ENCODE measurements around the gene CELA3B.
"Not testable (repeated sequence)": the region's sequence is repeated elsewhere in the genome, so short reads cannot be mapped to it uniquely, and the experiment has no call there.

The CELA3B gene

GRCh38 chr1:22025368-22026155 is 48.7 kb downstream of the CELA3B start:
- Histone ChIP-seq H3K27ac (peak overlapping the region; percentile 88), H3K27me3 (no peaks in the 10 kb centered on the region), H3K4me1 (ENCODE audit: control insufficient read depth in 1 of 2, insufficient read depth in 1 of 2, low read depth in 1 of 2, low read length in 1 of 2) (peaks cover 29 to 30% of the 10 kb centered on the region in 2 experiments), H3K4me3 (ENCODE audit: low read depth in 1 of 2, low read length in 1 of 2) (peak overlapping the region; percentile 91 to 92), H3K36me3 (no peaks in the 10 kb centered on the region), H3K9me3 (no peaks in the 10 kb centered on the region)
- TF ChIP-seq CTCF (IDR thresholded peaks at IDR 0.05): no peak

GRCh38 chr1:22026924-22027289 is 50.1 kb downstream of the CELA3B start:
- no peaks in the 10 kb centered on the region for H3K27me3 ChIP-seq
- peaks cover 29 to 36% of the 10 kb centered on the region in 2 experiments for H3K4me1 ChIP-seq (ENCODE audit: control insufficient read depth in 1 of 2, insufficient read depth in 1 of 2, low read depth in 1 of 2, low read length in 1 of 2)
- H3K27ac ChIP-seq: no peak overlapping the region
- H3K9me3 ChIP-seq: no peaks in the 10 kb centered on the region
- H3K36me3 ChIP-seq: no peaks in the 10 kb centered on the region
- no peak for TF ChIP-seq CTCF (IDR thresholded peaks at IDR 0.05)
- H3K4me3 ChIP-seq (ENCODE audit: low read depth in 1 of 2, low read length in 1 of 2): no peak overlapping the region

GRCh38 chr1:22030057-22030456 is 53.2 kb downstream of the CELA3B start:
- H3K9me3 ChIP-seq: no peaks in the 10 kb centered on the region
- no peaks in the 10 kb centered on the region for H3K27me3 ChIP-seq
- no peak overlapping the region for H3K27ac ChIP-seq
- H3K36me3 ChIP-seq: no peaks in the 10 kb centered on the region
- peaks cover 12 to 15% of the 10 kb centered on the region in 2 experiments for H3K4me1 ChIP-seq (ENCODE audit: control insufficient read depth in 1 of 2, insufficient read depth in 1 of 2, low read depth in 1 of 2, low read length in 1 of 2)
- H3K4me3 ChIP-seq (ENCODE audit: low read depth in 1 of 2, low read length in 1 of 2): no peak overlapping the region
- TF ChIP-seq CTCF (IDR thresholded peaks at IDR 0.05): no peak

- Histone ChIP-seq H3K27ac (no peak overlapping the region), H3K4me3 (ENCODE audit: low read depth in 1 of 2, low read length in 1 of 2) (no peak overlapping the region), H3K36me3 (no peaks in the 10 kb centered on the region), H3K4me1 (ENCODE audit: control insufficient read depth in 1 of 2, insufficient read depth in 1 of 2, low read depth in 1 of 2, low read length in 1 of 2) (peaks cover 11 to 15% of the 10 kb centered on the region in 2 experiments), H3K27me3 (no peaks in the 10 kb centered on the region), H3K9me3 (no peaks in the 10 kb centered on the region)
- no peak for TF ChIP-seq CTCF (IDR thresholded peaks at IDR 0.05)
Observed at GRCh38 chr1:22030473-22030872, 53.7 kb downstream of the CELA3B start.

GRCh38 chr1:22031214-22031962 is 54.6 kb downstream of the CELA3B start:
- H3K9me3 ChIP-seq: no peaks in the 10 kb centered on the region

GRCh38 chr1:22034834-22035233 is 58.0 kb downstream of the CELA3B start:
- peaks cover 23 to 32% of the 10 kb centered on the region in 2 experiments for H3K4me1 ChIP-seq (ENCODE audit: control insufficient read depth in 1 of 2, insufficient read depth in 1 of 2, low read depth in 1 of 2, low read length in 1 of 2)

More at GRCh38 chr1:22031214-22031962, 54.6 kb downstream of the CELA3B start:
- Histone ChIP-seq H3K36me3 (no peaks in the 10 kb centered on the region), H3K27ac (peak overlapping the region; percentile 44), H3K4me1 (ENCODE audit: control insufficient read depth in 1 of 2, insufficient read depth in 1 of 2, low read depth in 1 of 2, low read length in 1 of 2) (peaks cover 2 to 7% of the 10 kb centered on the region in 2 experiments), H3K27me3 (no peaks in the 10 kb centered on the region), H3K4me3 (ENCODE audit: low read depth in 1 of 2, low read length in 1 of 2) (no peak overlapping the region)
- no peak for TF ChIP-seq CTCF (IDR thresholded peaks at IDR 0.05)

More at GRCh38 chr1:22034834-22035233, 58.0 kb downstream of the CELA3B start:
- not testable (repeated sequence) for H3K4me3 ChIP-seq (ENCODE audit: low read depth in 1 of 2, low read length in 1 of 2); H3K9me3 ChIP-seq; H3K27me3 ChIP-seq; H3K36me3 ChIP-seq; H3K27ac ChIP-seq
